A673 (cell line): Measurements from ENCODE around the gene GGNBP2.

Source experiments
- EZH2 ChIP-seq: fragments of 200-600 bp; sonication (generic); IDR thresholded peaks from 2 replicates; pipeline ENCODE4 v1.6.1; 2017; ENCODE audit warnings: borderline replicate concordance, low read depth, mild to moderate bottlenecking, mixed read lengths, antibody characterized with exemption, low read length; ENCODE audit not compliant: poor library complexity, severe bottlenecking
- TF ChIP-seq, protein P1 (sequence below): fragments of 300-800, 200-600 bp; sonication (generic); conservative IDR thresholded peaks from 2 replicates; pipeline ENCODE4 v1.5.1; 2017; ENCODE audit warnings: low read depth, mild to moderate bottlenecking, antibody characterized with exemption, low read length, moderate library complexity, mixed read lengths

DNA sequence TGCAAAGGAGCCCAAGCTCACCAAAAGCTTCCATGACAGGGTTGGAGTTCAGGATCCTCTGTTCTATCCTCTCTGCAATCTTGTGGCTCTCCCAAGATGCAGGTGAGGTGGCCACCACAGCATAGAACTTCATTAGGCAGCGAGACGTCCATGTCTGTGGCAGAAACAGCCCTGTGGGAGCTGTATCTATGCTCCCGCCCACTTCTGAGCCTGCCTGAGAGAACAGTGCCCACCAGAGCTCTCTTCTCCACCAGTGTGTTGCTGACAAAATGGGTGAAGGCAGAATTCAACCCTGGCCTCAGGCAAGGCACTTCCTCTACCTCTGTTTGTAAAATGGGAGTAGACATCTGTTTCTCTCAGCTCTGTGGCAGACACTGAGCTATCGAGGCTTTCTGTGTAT, 28.9 kb upstream of the GGNBP2 start:
- TF ChIP-seq, protein P1, sequence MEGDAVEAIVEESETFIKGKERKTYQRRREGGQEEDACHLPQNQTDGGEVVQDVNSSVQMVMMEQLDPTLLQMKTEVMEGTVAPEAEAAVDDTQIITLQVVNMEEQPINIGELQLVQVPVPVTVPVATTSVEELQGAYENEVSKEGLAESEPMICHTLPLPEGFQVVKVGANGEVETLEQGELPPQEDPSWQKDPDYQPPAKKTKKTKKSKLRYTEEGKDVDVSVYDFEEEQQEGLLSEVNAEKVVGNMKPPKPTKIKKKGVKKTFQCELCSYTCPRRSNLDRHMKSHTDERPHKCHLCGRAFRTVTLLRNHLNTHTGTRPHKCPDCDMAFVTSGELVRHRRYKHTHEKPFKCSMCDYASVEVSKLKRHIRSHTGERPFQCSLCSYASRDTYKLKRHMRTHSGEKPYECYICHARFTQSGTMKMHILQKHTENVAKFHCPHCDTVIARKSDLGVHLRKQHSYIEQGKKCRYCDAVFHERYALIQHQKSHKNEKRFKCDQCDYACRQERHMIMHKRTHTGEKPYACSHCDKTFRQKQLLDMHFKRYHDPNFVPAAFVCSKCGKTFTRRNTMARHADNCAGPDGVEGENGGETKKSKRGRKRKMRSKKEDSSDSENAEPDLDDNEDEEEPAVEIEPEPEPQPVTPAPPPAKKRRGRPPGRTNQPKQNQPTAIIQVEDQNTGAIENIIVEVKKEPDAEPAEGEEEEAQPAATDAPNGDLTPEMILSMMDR, result no peak
- TF ChIP-seq EZH2, result no peak
